Left ventricle myocardium inferior (tissue), 1 donor: ENCODE results near the gene TSPAN32. TPM values are rescaled to one million over a fixed set of nuclear protein-coding genes. Genes with fewer than 3 reads are reported as not detected.

Experiments used
- DNase-seq: peaks from one replicate; pipeline ENCODE4 v3.0.0-alpha.2; 2020
- H3K27ac ChIP-seq: fragments of 200-600 bp; replicated peaks from 2 replicates; pipeline ENCODE4 v1.8.0; 2021
- H3K27me3 ChIP-seq: fragments of 200-600 bp; 2 replicates; pipeline ENCODE4 v1.8.0; 2021; ENCODE audit warnings: low read depth
- H3K36me3 ChIP-seq: fragments of 200-600 bp; 2 replicates; pipeline ENCODE4 v1.8.0; 2021
- H3K4me1 ChIP-seq: fragments of 200-600 bp; 2 replicates; pipeline ENCODE4 v1.8.0; 2021
- H3K4me3 ChIP-seq: fragments of 200-600 bp; 2 replicates; pipeline ENCODE4 v1.8.0; 2021; ENCODE audit warnings: mild to moderate bottlenecking, moderate library complexity
- H3K9me3 ChIP-seq: fragments of 200-600 bp; replicated peaks from 2 replicates; pipeline ENCODE4 v1.8.0; 2021
- CTCF ChIP-seq: fragments of 200-600 bp; IDR thresholded peaks from 2 replicates; pipeline ENCODE4 v1.8.0; 2021; ENCODE audit warnings: antibody characterized with exemption, mild to moderate bottlenecking, borderline replicate concordance
- intact Hi-C: fragments of 100-400 bp; cut with micrococcal nuclease; formaldehyde crosslinking; loops from one replicate; pipeline ENCODE4 v1.11.0; 2022
- total RNA-seq: library from RNA; stranded (reverse); fragmentation: NEBNext Ultra II Directional; extraction: Animal tissue kit (Norgen Biotek cat#: 25700); gene quantifications from one replicate; pipeline ENCODE4 v1.2.1, GENCODE V29; 2021
- donor health status: DM: no; HTN: yes; CAD: no; lungs with severe emphysema.

The TSPAN32 gene
- total RNA-seq, 1 donor from 2014 or later = 27.1 TPM

- no peak for TF ChIP-seq CTCF
- H3K27ac ChIP-seq = peak overlapping the region; percentile 96
- H3K4me3 ChIP-seq = peak overlapping the region; percentile 67
- intact Hi-C loops = no loop called here
- H3K36me3 ChIP-seq = no peaks in the 10 kb centered on the region
- no peaks in the 10 kb centered on the region for H3K27me3 ChIP-seq
- H3K9me3 ChIP-seq = no peaks in the 10 kb centered on the region
- peaks cover 58% of the 10 kb centered on the region for H3K4me1 ChIP-seq
- no peak for DNase-seq
Measured at GRCh38 chr11:2302306-2302895, 588 bp downstream of the TSPAN32 start.

GRCh38 chr11:2302896-2303626 is 1.2 kb downstream of the TSPAN32 start:
- intact Hi-C loops = no loop called here
- peak; percentile 87 for DNase-seq

GRCh38 chr11:2303627-2304505 is 2.1 kb downstream of the TSPAN32 start:
- intact Hi-C loops = no loop called here
- Histone ChIP-seq H3K36me3 (no peaks in the 10 kb centered on the region), H3K9me3 (no peaks in the 10 kb centered on the region), H3K4me3 (peak overlapping the region; percentile 67), H3K4me1 (peaks cover 52% of the 10 kb centered on the region), H3K27ac (peak overlapping the region; percentile 96), H3K27me3 (no peaks in the 10 kb centered on the region)
- no peak for TF ChIP-seq CTCF
- peak; percentile 76 for DNase-seq

More at GRCh38 chr11:2302896-2303626, 1.2 kb downstream of the TSPAN32 start:
- Histone ChIP-seq H3K4me1 (peaks cover 59% of the 10 kb centered on the region), H3K27ac (peak overlapping the region; percentile 96), H3K4me3 (peak overlapping the region; percentile 67), H3K9me3 (no peaks in the 10 kb centered on the region), H3K36me3 (no peaks in the 10 kb centered on the region), H3K27me3 (no peaks in the 10 kb centered on the region)
- no peak for TF ChIP-seq CTCF

- peak overlapping the region; percentile 67 for H3K4me3 ChIP-seq
- peak overlapping the region; percentile 96 for H3K27ac ChIP-seq
- no peaks in the 10 kb centered on the region for H3K36me3 ChIP-seq
- intact Hi-C loops = loop anchor here (5.0 kb wide), 1 partner anchor 118 kb away; no protein-coding TSS in a partner anchor
- no peaks in the 10 kb centered on the region for H3K27me3 ChIP-seq
- H3K4me1 ChIP-seq = peaks cover 45% of the 10 kb centered on the region
- no peak for DNase-seq
- TF ChIP-seq CTCF = no peak
- H3K9me3 ChIP-seq = no peaks in the 10 kb centered on the region
Measured at GRCh38 chr11:2304506-2305139, 2.8 kb downstream of the TSPAN32 start.
